Fibroblast of villous mesenchyme (primary cell): ENCODE results near the gene PPP1R3E. TPM values are rescaled to one million over a fixed set of nuclear protein-coding genes. Genes with fewer than 3 reads are reported as not detected.

Experiments
- DNase-seq: peaks from one replicate; pipeline ENCODE4 v3.0.0-alpha.2; 2010; ENCODE audit warnings: low read depth
- H3K4me3 ChIP-seq: 2 replicates; pipeline ENCODE4 v1.5.1; 2011; ENCODE audit warnings: low read depth, mild to moderate bottlenecking, low read length
- CTCF ChIP-seq: IDR thresholded peaks from 2 replicates; pipeline ENCODE4 v1.5.1; 2012; ENCODE audit warnings: low read depth, mild to moderate bottlenecking, low read length; ENCODE audit not compliant: insufficient read depth
- total RNA-seq: library from RNA; depleted of rRNA; stranded (reverse); fragments of >200 nt; gene quantifications from 2 replicates; pipeline ENCODE4 v1.2.3, GENCODE V29; 2012

Gene PPP1R3E
- total RNA-seq, 1 donor, result 3.0 TPM

GRCh38 chr14:23308721-23309445 lies 6.2 kb upstream of the PPP1R3E start:
- no peak for TF ChIP-seq CTCF
- H3K4me3 ChIP-seq, result peak overlapping the region; percentile 4
- DNase-seq, result no peak

GRCh38 chr14:23307687-23308644 lies 5.3 kb upstream of the PPP1R3E start:
- DNase-seq, result peak; percentile 9
- peak overlapping the region; percentile 94 for H3K4me3 ChIP-seq
- TF ChIP-seq CTCF, result no peak

GRCh38 chr14:23307146-23307530 lies 4.5 kb upstream of the PPP1R3E start:
- no peak for TF ChIP-seq CTCF
- DNase-seq, result no peak

GRCh38 chr14:23306412-23307145 lies 3.9 kb upstream of the PPP1R3E start, which contains the start of gene BCL2L2:
Gene BCL2L2 (plus strand): TSS chr14:23306833. CDS start chr14:23307768, 935 bp downstream.
- peak; percentile 94 for DNase-seq
- peak within 1 kb of the TSS; percentile 94 for H3K4me3 ChIP-seq
- no peak for TF ChIP-seq CTCF

More at GRCh38 chr14:23307146-23307530, 4.5 kb upstream of the PPP1R3E start:
- peak overlapping the region; percentile 94 for H3K4me3 ChIP-seq

- peak overlapping the region; percentile 72 for H3K4me3 ChIP-seq
Measured at GRCh38 chr14:23301969-23302289, 730 bp downstream of the PPP1R3E start.

More at GRCh38 chr14:23301969-23302289, 730 bp downstream of the PPP1R3E start:
- no peak for DNase-seq
- TF ChIP-seq CTCF, result no peak
